Astrocyte of the cerebellum (primary cell): ENCODE measurements around the gene MFF.
"Not testable (repeated sequence)": the region's sequence is repeated elsewhere in the genome, so short reads cannot be mapped to it uniquely, and the experiment has no call there.

Experiments used
- DNase-seq: peaks from one replicate; pipeline ENCODE4 v3.0.0-alpha.2; 2011; ENCODE audit warnings: low read depth
- H3K4me3 ChIP-seq: 2 replicates; pipeline ENCODE4 v1.5.1; 2011; ENCODE audit warnings: mild to moderate bottlenecking, low read depth, low read length, moderate library complexity
- CTCF ChIP-seq: IDR thresholded peaks from 2 replicates; pipeline ENCODE4 v1.5.1; 2012; ENCODE audit warnings: low read length, low read depth, moderate library complexity, mild to moderate bottlenecking; ENCODE audit errors: missing control alignments
- in situ Hi-C: cut with HindIII; loops from 2 replicates; pipeline ENCODE4 v1.10.0; 2017; ENCODE audit warnings: low sequenced_read_pairs

Gene MFF

GRCh38 chr2:227363756-227364155, 38.7 kb downstream of the MFF start:
- no peak for TF ChIP-seq CTCF
- in situ Hi-C loops: no loop called here
- H3K4me3 ChIP-seq: no peak overlapping the region
- no peak for DNase-seq

DNA sequence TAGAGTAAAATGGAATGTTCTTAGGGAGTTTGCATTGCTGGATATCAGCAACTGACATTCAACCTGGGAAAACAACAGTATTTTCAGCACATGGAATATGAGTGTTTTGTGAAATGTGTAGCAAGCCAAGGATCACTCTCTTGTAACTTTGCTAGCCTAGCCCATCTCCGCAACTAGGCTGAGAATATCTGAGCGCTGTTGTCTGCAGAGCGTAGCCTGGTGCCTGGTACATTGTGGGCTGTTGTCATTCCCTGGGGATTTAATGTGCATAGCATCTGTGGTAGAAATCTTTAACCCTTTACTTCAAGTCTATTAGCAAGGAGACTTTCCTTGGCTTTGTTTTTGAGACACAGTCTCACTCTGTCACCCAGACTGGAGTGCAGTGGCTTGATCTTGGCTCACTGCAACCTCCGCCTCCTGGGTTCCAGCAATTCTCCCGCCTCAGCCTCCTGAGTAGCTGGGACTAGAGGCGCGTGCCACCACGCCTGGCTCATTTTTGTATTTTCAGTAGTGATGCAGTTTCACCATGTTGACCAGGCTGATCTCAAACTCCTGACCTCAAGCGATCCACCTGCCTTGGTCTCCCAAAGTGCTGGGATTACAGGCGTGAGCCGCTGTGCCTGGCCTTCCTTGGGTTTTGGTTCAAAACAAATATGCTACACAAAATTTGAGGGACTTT, 39.7 kb downstream of the MFF start:
- DNase-seq, in situ Hi-C loops, H3K4me3 ChIP-seq: not testable (repeated sequence)

- in situ Hi-C loops: no loop called here
- no peak for DNase-seq
- TF ChIP-seq CTCF: no peak
- H3K4me3 ChIP-seq: no peak overlapping the region
These were observed 40.8 kb downstream of the MFF start for GRCh38 chr2:227365833-227366232.

GRCh38 chr2:227366769-227367426, 41.8 kb downstream of the MFF start:
- no peak overlapping the region for H3K4me3 ChIP-seq
- peak; percentile 73 for DNase-seq
- in situ Hi-C loops: no loop called here
- no peak for TF ChIP-seq CTCF

- TF ChIP-seq CTCF: no peak
- no peak overlapping the region for H3K4me3 ChIP-seq
- DNase-seq: no peak
- in situ Hi-C loops: no loop called here
These were observed 42.4 kb downstream of the MFF start for GRCh38 chr2:227367427-227367795.

DNA sequence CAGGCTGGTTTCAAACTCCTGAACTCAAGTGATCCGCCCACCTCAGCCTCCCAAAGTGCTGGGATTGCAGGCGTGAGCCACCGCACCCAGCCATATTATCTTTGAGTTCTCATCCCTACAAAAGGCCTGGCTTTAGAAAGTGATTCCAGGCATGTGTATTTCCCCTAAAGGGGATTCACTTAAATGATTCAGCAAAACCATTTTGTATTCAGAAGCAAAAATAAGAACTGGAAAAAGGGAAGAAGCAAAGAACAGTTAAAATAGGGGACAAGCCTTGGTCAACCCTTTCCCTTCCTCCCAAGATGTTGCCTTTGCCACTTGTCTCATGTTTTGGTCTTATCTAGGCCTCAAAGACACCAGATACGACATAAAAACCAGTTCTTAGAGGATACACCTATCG, 43.5 kb downstream of the MFF start:
- H3K4me3 ChIP-seq: no peak overlapping the region
- DNase-seq: no peak
- in situ Hi-C loops: no loop called here
- no peak for TF ChIP-seq CTCF

DNA sequence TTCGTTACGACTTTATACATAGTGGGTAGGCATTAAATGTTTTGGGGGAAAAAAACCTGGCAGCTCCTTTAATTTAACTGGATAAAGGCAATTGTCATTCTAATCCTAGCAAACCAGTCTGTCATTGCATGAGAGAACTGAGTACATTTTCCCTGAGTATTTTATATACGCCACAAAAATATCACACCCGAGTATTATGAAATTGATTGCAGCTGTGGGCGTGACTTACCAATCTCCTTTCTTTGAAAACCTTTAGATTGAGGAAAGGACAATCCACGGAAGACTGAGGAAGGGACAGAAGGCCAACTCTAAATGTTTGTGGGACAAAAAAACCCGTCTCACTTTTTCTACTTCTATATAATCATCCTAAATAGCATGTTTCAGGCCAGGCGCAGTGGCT, 45.0 kb downstream of the MFF start:
- DNase-seq: no peak
- in situ Hi-C loops: no loop called here
- no peak for TF ChIP-seq CTCF
- H3K4me3 ChIP-seq: no peak overlapping the region
